OCI-LY3 (cell line): ENCODE measurements around the gene CDHR2.

ENCODE experiments used
- EZH2phosphoT487 ChIP-seq: fragments of 200-600 bp; shearing (Covaris generic); IDR thresholded peaks from 2 replicates; pipeline ENCODE4 v1.6.1; 2018; ENCODE audit warnings: antibody characterized with exemption, mixed run types, low read depth
- TF ChIP-seq, protein P1 (sequence below): fragments of 200-600, 300-600 bp; sonication (generic); IDR thresholded peaks from 2 replicates; pipeline ENCODE4 v1.5.1; 2014; ENCODE audit warnings: antibody characterized with exemption, low read length, low read depth

DNA sequence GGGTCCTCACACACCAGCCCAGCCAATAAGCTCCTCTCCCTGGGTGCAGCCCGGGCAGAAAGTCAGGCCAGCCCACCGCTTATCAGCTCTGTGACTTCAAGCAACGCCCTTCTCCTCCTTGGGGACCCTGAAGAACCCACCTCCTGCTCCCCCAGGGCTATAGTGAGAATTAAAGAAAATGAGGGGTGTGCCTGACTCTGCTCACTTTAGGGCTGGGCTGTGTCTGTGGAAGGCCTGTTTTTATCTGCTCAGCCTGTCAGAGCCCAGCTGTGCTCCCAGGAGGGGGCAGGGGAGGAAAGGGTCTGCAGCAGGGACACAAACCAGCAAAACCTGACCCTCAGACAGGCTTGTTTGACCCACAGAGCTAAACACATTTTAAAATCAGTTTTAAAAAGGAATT lies 56.9 kb downstream of the CDHR2 start:
- TF ChIP-seq, protein P1, sequence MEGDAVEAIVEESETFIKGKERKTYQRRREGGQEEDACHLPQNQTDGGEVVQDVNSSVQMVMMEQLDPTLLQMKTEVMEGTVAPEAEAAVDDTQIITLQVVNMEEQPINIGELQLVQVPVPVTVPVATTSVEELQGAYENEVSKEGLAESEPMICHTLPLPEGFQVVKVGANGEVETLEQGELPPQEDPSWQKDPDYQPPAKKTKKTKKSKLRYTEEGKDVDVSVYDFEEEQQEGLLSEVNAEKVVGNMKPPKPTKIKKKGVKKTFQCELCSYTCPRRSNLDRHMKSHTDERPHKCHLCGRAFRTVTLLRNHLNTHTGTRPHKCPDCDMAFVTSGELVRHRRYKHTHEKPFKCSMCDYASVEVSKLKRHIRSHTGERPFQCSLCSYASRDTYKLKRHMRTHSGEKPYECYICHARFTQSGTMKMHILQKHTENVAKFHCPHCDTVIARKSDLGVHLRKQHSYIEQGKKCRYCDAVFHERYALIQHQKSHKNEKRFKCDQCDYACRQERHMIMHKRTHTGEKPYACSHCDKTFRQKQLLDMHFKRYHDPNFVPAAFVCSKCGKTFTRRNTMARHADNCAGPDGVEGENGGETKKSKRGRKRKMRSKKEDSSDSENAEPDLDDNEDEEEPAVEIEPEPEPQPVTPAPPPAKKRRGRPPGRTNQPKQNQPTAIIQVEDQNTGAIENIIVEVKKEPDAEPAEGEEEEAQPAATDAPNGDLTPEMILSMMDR: no peak
- no peak for TF ChIP-seq EZH2phosphoT487
